HEK293 (cell line): ENCODE data around the gene EIPR1.

Experiments
- CTCF ChIA-PET: fragments of 350-600 bp; formaldehyde crosslinking; extraction: SDS; loops from one replicate; lab custom pipeline; 2021; ENCODE audit warnings: antibody characterized with exemption; lab: Yijun Ruan, JAX
- POLR2A ChIA-PET: fragments of 300-600 bp; formaldehyde crosslinking; extraction: SDS; loops from one replicate; lab custom pipeline; 2020; ENCODE audit warnings: antibody characterized with exemption, inconsistent platforms; lab: Yijun Ruan, JAX
- H3K27ac ChIP-seq: fragments of 200-500 bp; sonication (Bioruptor generic); 2 replicates; pipeline ENCODE4 v1.5.1; 2014; ENCODE audit warnings: low read depth, low read length, control low read depth, inconsistent platforms; ENCODE audit errors: extremely low read depth
- H3K36me3 ChIP-seq, 2 experiments: fragments of 200-500 bp in 1 of 2; sonication (Bioruptor generic) in 1 of 2; 1 replicate in 1 of 2; 2 replicates in 1 of 2; pipeline ENCODE4 v1.5.1; 2014 to 2017; ENCODE audit warnings: inconsistent platforms in 2 of 2, low read length in 2 of 2; ENCODE audit not compliant: control insufficient read depth in 2 of 2, insufficient read depth in 1 of 2
- H3K4me1 ChIP-seq: fragments of 200-500 bp; sonication (Bioruptor generic); 2 replicates; pipeline ENCODE4 v1.5.1; 2014; ENCODE audit warnings: mild to moderate bottlenecking, low read length, inconsistent platforms; ENCODE audit not compliant: control insufficient read depth, insufficient read depth
- H3K4me3 ChIP-seq: 2 replicates; pipeline ENCODE4 v1.5.1; 2011; ENCODE audit warnings: low read depth, mild to moderate bottlenecking, control low read depth, low read length, moderate library complexity
- H3K9me3 ChIP-seq: fragments of 200-500 bp; sonication (Bioruptor generic); 2 replicates; pipeline ENCODE4 v1.5.1; 2014; ENCODE audit warnings: low read depth, low read length, inconsistent platforms; ENCODE audit not compliant: control insufficient read depth, insufficient read depth
- KLF9 ChIP-seq: fragments of 450-650 bp; formaldehyde crosslinking; IDR thresholded peaks from 2 replicates; pipeline ENCODE4 v1.5.1; 2016; ENCODE audit warnings: missing biosample characterization, missing genetic modification characterization, low read depth
- SP2 ChIP-seq: fragments of 450-650 bp; formaldehyde crosslinking; IDR thresholded peaks from 2 replicates; pipeline ENCODE4 v1.5.1; 2016; ENCODE audit warnings: missing biosample characterization, missing genetic modification characterization
- ZNF157 ChIP-seq: fragments of 450-650 bp; formaldehyde crosslinking; IDR thresholded peaks from 2 replicates; pipeline ENCODE4 v1.5.1; 2016; ENCODE audit warnings: missing biosample characterization, missing genetic modification characterization
- ZNF16 ChIP-seq: fragments of 450-650 bp; formaldehyde crosslinking; IDR thresholded peaks from 2 replicates; pipeline ENCODE4 v1.5.1; 2016; ENCODE audit warnings: low read depth, missing biosample characterization, missing genetic modification characterization
- ZNF169 ChIP-seq: fragments of 450-650 bp; formaldehyde crosslinking; IDR thresholded peaks from 2 replicates; pipeline ENCODE4 v1.5.1; 2016; ENCODE audit warnings: missing biosample characterization, missing genetic modification characterization
- ZNF175 ChIP-seq: fragments of 450-650 bp; formaldehyde crosslinking; IDR thresholded peaks from 2 replicates; pipeline ENCODE4 v1.5.1; 2016; ENCODE audit warnings: missing biosample characterization, missing genetic modification characterization
- ZNF184 ChIP-seq: fragments of 450-650 bp; IDR thresholded peaks from 2 replicates; pipeline ENCODE4 v1.5.1; 2018; ENCODE audit warnings: missing biosample characterization, mild to moderate bottlenecking, missing genetic modification characterization
- ZNF521 ChIP-seq: fragments of 450-650 bp; formaldehyde crosslinking; IDR thresholded peaks from 2 replicates; pipeline ENCODE4 v1.5.1; 2017; ENCODE audit warnings: missing biosample characterization, mild to moderate bottlenecking, missing genetic modification characterization
- ZNF560 ChIP-seq: fragments of 450-650 bp; formaldehyde crosslinking; IDR thresholded peaks from 2 replicates; pipeline ENCODE4 v1.5.1; 2017; ENCODE audit warnings: missing biosample characterization, missing genetic modification characterization, borderline replicate concordance
- ZNF585B ChIP-seq: fragments of 450-650 bp; formaldehyde crosslinking; IDR thresholded peaks from 2 replicates; pipeline ENCODE4 v1.5.1; 2016; ENCODE audit warnings: missing biosample characterization, missing genetic modification characterization
- ZNF670 ChIP-seq: fragments of 450-650 bp; formaldehyde crosslinking; IDR thresholded peaks from 2 replicates; pipeline ENCODE4 v1.5.1; 2016; ENCODE audit warnings: missing biosample characterization, missing genetic modification characterization, low read depth
- ZNF76 ChIP-seq: fragments of 450-650 bp; formaldehyde crosslinking; IDR thresholded peaks from 2 replicates; pipeline ENCODE4; 2016; ENCODE audit warnings: low read depth, missing biosample characterization, missing genetic modification characterization, borderline replicate concordance
- ZNF837 ChIP-seq: fragments of 450-650 bp; formaldehyde crosslinking; IDR thresholded peaks from 2 replicates; pipeline ENCODE4 v1.5.1; 2016; ENCODE audit warnings: missing biosample characterization, missing genetic modification characterization
- ZSCAN16 ChIP-seq: fragments of 450-650 bp; formaldehyde crosslinking; IDR thresholded peaks from 2 replicates; pipeline ENCODE4 v1.5.1; 2016; ENCODE audit warnings: missing biosample characterization, missing genetic modification characterization
- TF ChIP-seq, protein P1 (sequence below): fragments of 450-650 bp; formaldehyde crosslinking; IDR thresholded peaks from 2 replicates; pipeline ENCODE4 v1.5.1; 2016; ENCODE audit warnings: missing biosample characterization, missing genetic modification characterization, borderline replicate concordance
- TF ChIP-seq, protein P2 (sequence below): fragments of 450-650 bp; formaldehyde crosslinking; IDR thresholded peaks from 2 replicates; pipeline ENCODE4 v1.5.1; 2016; ENCODE audit warnings: missing biosample characterization, missing genetic modification characterization
- TF ChIP-seq, protein P3 (sequence below): fragments of 450-650 bp; formaldehyde crosslinking; IDR thresholded peaks from 2 replicates; pipeline ENCODE4 v1.5.1; 2016; ENCODE audit warnings: missing biosample characterization, missing genetic modification characterization

EIPR1 gene

DNA sequence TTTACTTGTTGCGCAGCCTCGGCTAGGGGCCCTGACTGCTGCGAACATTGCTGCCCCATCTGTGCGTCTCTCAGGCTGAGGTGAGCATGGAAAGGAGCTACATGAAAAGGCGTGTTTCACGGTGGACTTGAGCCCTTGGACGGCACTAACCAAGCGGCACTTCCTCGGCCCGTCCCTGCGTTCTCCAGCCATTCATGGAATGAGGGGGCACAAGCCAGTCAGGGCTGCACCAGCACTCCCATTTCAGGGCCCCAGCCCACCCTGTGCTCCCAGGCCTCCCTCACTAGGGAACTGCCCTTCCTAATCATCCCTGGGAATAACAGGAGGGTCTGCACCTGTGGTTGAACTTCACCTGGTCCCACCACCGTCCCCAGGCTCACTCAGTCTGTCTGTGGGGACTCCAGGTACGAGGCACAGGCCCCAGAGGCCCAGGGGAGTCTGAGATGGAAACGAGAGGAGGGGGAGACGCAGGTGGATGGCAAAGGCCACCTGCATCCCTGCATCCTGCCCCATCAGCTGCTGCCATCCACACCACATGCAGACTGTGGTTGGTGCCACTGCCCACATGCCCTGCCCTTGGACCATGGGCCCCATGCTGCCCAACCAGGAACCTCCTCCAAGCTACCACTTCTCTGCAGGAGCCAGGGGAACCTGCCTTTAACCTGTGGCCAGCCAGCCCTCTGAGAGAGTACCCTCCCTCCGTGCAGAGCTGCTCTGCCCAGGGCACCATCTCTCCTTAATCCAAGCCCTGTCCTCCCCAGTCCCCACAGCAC, 99.7 kb downstream of the EIPR1 start (continued):
- TF ChIP-seq, protein P1, sequence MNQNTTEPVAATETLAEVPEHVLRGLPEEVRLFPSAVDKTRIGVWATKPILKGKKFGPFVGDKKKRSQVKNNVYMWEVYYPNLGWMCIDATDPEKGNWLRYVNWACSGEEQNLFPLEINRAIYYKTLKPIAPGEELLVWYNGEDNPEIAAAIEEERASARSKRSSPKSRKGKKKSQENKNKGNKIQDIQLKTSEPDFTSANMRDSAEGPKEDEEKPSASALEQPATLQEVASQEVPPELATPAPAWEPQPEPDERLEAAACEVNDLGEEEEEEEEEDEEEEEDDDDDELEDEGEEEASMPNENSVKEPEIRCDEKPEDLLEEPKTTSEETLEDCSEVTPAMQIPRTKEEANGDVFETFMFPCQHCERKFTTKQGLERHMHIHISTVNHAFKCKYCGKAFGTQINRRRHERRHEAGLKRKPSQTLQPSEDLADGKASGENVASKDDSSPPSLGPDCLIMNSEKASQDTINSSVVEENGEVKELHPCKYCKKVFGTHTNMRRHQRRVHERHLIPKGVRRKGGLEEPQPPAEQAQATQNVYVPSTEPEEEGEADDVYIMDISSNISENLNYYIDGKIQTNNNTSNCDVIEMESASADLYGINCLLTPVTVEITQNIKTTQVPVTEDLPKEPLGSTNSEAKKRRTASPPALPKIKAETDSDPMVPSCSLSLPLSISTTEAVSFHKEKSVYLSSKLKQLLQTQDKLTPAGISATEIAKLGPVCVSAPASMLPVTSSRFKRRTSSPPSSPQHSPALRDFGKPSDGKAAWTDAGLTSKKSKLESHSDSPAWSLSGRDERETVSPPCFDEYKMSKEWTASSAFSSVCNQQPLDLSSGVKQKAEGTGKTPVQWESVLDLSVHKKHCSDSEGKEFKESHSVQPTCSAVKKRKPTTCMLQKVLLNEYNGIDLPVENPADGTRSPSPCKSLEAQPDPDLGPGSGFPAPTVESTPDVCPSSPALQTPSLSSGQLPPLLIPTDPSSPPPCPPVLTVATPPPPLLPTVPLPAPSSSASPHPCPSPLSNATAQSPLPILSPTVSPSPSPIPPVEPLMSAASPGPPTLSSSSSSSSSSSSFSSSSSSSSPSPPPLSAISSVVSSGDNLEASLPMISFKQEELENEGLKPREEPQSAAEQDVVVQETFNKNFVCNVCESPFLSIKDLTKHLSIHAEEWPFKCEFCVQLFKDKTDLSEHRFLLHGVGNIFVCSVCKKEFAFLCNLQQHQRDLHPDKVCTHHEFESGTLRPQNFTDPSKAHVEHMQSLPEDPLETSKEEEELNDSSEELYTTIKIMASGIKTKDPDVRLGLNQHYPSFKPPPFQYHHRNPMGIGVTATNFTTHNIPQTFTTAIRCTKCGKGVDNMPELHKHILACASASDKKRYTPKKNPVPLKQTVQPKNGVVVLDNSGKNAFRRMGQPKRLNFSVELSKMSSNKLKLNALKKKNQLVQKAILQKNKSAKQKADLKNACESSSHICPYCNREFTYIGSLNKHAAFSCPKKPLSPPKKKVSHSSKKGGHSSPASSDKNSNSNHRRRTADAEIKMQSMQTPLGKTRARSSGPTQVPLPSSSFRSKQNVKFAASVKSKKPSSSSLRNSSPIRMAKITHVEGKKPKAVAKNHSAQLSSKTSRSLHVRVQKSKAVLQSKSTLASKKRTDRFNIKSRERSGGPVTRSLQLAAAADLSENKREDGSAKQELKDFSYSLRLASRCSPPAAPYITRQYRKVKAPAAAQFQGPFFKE (tag by site-specific recombination), result no peak
- TF ChIP-seq ZSCAN16 (tag by site-specific recombination) (no peak), ZNF184 (tag by site-specific recombination) (no peak), ZNF169 (tag by site-specific recombination) (no peak), KLF9 (tag by site-specific recombination) (no peak), ZNF670 (tag by site-specific recombination) (no peak), ZNF16 (no peak), ZNF521 (no peak)

DNA sequence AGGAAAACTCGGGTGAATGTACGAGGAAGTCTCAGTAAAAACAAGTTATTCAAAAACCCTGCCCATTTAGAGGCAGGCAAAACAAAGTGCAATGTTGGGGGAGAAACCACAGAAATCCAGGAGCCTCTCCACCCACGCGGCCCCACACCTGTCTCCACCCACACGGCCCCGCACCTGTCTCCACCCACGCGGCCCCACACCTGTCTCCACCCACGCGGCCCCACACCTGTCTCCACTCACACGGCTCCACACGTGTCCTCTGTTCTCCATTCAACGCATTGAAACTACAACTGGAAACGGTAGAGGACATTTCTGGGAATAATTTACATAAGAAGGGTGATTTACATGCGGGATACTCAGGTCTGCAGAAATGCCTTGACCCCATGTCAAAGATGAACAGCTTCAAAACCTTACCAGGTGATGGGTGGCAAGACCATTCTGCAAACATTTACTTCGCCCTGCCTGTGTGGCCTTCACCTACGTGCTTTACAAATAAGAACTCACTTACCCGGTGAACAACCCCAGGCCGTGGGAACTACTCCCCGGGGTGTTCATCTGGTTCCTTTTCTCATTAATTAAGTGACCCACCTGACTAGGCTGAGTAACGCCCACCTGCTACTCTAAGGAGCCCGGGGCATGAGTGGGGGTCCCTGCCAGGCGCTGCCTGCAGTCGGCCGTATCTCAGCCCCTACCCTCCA, 100.4 kb downstream of the EIPR1 start:
- no peak for TF ChIP-seq SP2 (tag by site-specific recombination)
- no peak for TF ChIP-seq ZNF76
- no peak for TF ChIP-seq ZNF175
- Histone ChIP-seq H3K4me1 (no peaks in the 10 kb centered on the region), H3K27ac (no peak overlapping the region), H3K4me3 (no peak overlapping the region), H3K9me3 (no peaks in the 10 kb centered on the region), H3K36me3 (no peaks in the 10 kb centered on the region)
- ChIA-PET CTCF (no interaction called here), POLR2A (no interaction called here)

DNA sequence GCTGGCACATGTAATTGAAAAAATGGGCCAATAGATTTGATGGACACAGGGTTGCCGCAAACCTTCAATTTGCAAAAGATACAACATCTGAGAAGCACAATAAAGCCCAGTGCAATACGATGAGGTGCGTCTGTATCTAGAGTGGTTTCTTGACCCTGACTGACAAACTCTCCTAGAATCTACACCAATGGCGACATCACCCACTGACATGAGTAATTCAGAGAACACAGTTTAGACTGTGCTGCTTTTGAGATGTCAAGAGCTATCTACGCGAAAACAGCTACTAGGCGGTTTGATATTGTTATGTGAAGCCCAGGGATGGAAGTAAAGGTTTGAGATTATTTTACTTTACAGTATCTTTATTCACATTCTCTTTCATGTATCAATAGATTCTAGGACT, 104.9 kb downstream of the EIPR1 start:
- Histone ChIP-seq H3K36me3 (no peaks in the 10 kb centered on the region), H3K9me3 (no peaks in the 10 kb centered on the region), H3K4me3 (no peak overlapping the region), H3K4me1 (no peaks in the 10 kb centered on the region), H3K27ac (no peak overlapping the region)
- CTCF ChIA-PET, result interaction anchor here (0.7 to 0.9 kb wide), 2 partner anchors 30 to 534 kb away, joined by 3 read pairs; no protein-coding TSS in a partner anchor
- POLR2A ChIA-PET, result no interaction called here
- TF ChIP-seq, protein P2, sequence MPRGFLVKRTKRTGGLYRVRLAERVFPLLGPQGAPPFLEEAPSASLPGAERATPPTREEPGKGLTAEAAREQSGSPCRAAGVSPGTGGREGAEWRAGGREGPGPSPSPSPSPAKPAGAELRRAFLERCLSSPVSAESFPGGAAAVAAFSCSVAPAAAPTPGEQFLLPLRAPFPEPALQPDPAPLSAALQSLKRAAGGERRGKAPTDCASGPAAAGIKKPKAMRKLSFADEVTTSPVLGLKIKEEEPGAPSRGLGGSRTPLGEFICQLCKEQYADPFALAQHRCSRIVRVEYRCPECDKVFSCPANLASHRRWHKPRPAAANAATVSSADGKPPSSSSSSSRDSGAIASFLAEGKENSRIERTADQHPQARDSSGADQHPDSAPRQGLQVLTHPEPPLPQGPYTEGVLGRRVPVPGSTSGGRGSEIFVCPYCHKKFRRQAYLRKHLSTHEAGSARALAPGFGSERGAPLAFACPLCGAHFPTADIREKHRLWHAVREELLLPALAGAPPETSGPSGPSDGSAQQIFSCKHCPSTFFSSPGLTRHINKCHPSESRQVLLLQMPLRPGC, result no peak
- no peak for TF ChIP-seq ZNF560 (tag by site-specific recombination)
- TF ChIP-seq, protein P3, sequence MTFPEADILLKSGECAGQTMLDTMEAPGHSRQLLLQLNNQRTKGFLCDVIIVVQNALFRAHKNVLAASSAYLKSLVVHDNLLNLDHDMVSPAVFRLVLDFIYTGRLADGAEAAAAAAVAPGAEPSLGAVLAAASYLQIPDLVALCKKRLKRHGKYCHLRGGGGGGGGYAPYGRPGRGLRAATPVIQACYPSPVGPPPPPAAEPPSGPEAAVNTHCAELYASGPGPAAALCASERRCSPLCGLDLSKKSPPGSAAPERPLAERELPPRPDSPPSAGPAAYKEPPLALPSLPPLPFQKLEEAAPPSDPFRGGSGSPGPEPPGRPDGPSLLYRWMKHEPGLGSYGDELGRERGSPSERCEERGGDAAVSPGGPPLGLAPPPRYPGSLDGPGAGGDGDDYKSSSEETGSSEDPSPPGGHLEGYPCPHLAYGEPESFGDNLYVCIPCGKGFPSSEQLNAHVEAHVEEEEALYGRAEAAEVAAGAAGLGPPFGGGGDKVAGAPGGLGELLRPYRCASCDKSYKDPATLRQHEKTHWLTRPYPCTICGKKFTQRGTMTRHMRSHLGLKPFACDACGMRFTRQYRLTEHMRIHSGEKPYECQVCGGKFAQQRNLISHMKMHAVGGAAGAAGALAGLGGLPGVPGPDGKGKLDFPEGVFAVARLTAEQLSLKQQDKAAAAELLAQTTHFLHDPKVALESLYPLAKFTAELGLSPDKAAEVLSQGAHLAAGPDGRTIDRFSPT, result no peak
- no peak for TF ChIP-seq ZNF76
- TF ChIP-seq ZNF837 (tag by site-specific recombination), result no peak
- TF ChIP-seq ZNF157 (tag by site-specific recombination), result no peak
- TF ChIP-seq ZNF585B (tag by site-specific recombination), result no peak
